ENCODE data around the gene VDAC1. TPM values are rescaled to one million over a fixed set of nuclear protein-coding genes. Genes with fewer than 3 reads are reported as not detected.

The VDAC1 gene
- total RNA-seq, 4 donors from 2014 or later: 84.4 to 121 (median 112) TPM

- TF ChIP-seq CTCF (IDR thresholded peaks at IDR 0.05; ENCODE audit: low read depth): no peak
These were observed 34.4 kb downstream of the VDAC1 start for GRCh38 chr5:133970325-133970909.

GRCh38 chr5:133969654-133970324 lies 35.0 kb downstream of the VDAC1 start:
- no peak for TF ChIP-seq CTCF (IDR thresholded peaks at IDR 0.05; ENCODE audit: low read depth)

DNA sequence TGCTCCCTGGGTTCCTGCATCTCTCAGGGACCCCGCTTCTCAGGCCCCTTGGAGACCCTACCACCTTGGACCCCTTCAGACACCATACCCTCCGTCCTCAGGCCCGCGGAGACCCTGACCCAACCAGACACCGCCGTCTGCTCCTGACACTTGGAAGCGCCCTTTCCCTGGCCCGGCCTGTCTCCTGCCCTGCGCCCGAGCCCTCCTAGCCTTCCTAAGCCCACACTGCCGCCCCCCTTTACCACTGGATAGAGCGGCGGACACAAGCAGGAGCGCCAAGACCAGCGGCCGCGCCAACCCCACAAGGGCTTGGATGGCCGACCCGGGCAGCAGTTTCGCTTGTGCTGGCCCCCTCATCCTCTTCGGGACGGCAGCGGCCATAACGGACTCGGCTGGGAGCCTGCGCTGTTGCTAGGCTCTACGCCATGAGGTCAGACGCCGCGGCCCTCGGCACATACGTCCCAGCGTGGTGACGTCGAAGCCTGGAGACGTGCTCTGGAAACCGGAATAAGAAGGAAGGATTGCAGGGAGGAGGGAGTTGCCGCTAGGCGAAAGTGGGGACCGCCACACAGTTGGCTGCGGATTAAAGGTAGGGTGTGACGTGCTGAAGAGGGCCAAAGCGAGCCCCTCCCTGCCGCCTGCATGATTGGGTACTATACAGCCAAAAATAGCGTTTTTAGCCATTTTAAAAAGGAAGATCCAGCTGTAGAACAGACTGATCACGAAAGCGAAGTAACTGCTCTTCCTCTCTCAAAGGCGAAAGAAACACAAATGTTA lies 36.4 kb downstream of the VDAC1 start, which contains the start of gene C5orf15:
TSS of gene C5orf15 (minus strand) at position 422 of the 777 bp plus-strand sequence. CDS start at position 381, 41 bp downstream.
- no peak for TF ChIP-seq CTCF (IDR thresholded peaks at IDR 0.05; ENCODE audit: low read depth)

- no peak for TF ChIP-seq CTCF (IDR thresholded peaks at IDR 0.05; ENCODE audit: low read depth)
These were observed 37.0 kb downstream of the VDAC1 start for GRCh38 chr5:133967698-133968203.

- TF ChIP-seq CTCF (IDR thresholded peaks at IDR 0.05; ENCODE audit: low read depth): no peak
These were observed 37.7 kb downstream of the VDAC1 start for GRCh38 chr5:133967124-133967523.

DNA sequence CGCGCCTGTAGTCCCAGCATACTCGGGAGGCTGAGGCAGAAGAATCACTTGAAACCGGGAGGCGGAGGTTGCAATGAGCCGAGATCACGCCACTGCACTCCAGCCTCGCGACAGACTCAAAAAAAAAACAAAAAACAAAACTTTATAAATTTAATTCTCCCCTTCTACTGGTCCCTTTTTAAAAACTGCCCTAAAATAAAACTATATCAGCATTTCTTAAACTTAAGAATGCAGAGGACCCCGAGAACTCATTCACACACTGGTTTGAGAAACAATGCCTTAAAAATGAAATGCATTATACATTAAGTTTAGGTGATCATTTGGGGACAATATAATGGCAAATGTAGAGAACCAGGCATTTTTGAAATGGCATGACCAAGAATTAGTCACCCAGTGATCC lies 38.7 kb downstream of the VDAC1 start:
- TF ChIP-seq CTCF (IDR thresholded peaks at IDR 0.05; ENCODE audit: low read depth): no peak
